ENCODE data around the gene MRPL27.

MRPL27 gene

GRCh38 chr17:50358177-50358576 lies 14.8 kb downstream of the MRPL27 start:
- H3K4me3 ChIP-seq (ENCODE audit: low read depth in 1 of 2, low read length in 2 of 2): no peak overlapping the region
- no peaks in the 10 kb centered on the region for H3K27me3 ChIP-seq (ENCODE audit: low read depth, low read length)
- peaks cover 0 to 10% of the 10 kb centered on the region in 2 donors for H3K4me1 ChIP-seq (ENCODE audit: control insufficient read depth in 1 of 2, insufficient read depth in 2 of 2, low read length in 2 of 2)
- H3K27ac ChIP-seq (ENCODE audit: low read length): no peak overlapping the region
- peaks cover 12 to 74% of the 10 kb centered on the region in 2 donors for H3K36me3 ChIP-seq (ENCODE audit: control insufficient read depth in 1 of 2, insufficient read depth in 2 of 2, low read length in 2 of 2)
- H3K9me3 ChIP-seq (ENCODE audit: control insufficient read depth in 1 of 2, low read length in 2 of 2): no peaks in the 10 kb centered on the region

- Histone ChIP-seq H3K36me3 (ENCODE audit: control insufficient read depth in 1 of 2, insufficient read depth in 2 of 2, low read length in 2 of 2) (peaks cover 12 to 74% of the 10 kb centered on the region in 2 donors), H3K27me3 (ENCODE audit: low read depth, low read length) (no peaks in the 10 kb centered on the region), H3K4me1 (ENCODE audit: control insufficient read depth in 1 of 2, insufficient read depth in 2 of 2, low read length in 2 of 2) (peaks cover 0 to 15% of the 10 kb centered on the region in 2 donors), H3K27ac (ENCODE audit: low read length) (no peak overlapping the region), H3K4me3 (ENCODE audit: low read depth in 1 of 2, low read length in 2 of 2) (no peak overlapping the region), H3K9me3 (ENCODE audit: control insufficient read depth in 1 of 2, low read length in 2 of 2) (no peaks in the 10 kb centered on the region)
These were observed 16.0 kb downstream of the MRPL27 start for GRCh38 chr17:50356892-50357510.

GRCh38 chr17:50356418-50356817 lies 16.6 kb downstream of the MRPL27 start:
- H3K4me3 ChIP-seq (ENCODE audit: low read depth in 1 of 2, low read length in 2 of 2): no peak overlapping the region
- H3K36me3 ChIP-seq (ENCODE audit: control insufficient read depth in 1 of 2, insufficient read depth in 2 of 2, low read length in 2 of 2): peaks cover 12 to 74% of the 10 kb centered on the region in 2 donors
- H3K4me1 ChIP-seq (ENCODE audit: control insufficient read depth in 1 of 2, insufficient read depth in 2 of 2, low read length in 2 of 2): peaks cover 0 to 19% of the 10 kb centered on the region in 2 donors
- no peaks in the 10 kb centered on the region for H3K9me3 ChIP-seq (ENCODE audit: control insufficient read depth in 1 of 2, low read length in 2 of 2)
- H3K27me3 ChIP-seq (ENCODE audit: low read depth, low read length): no peaks in the 10 kb centered on the region
- no peak overlapping the region for H3K27ac ChIP-seq (ENCODE audit: low read length)

- Histone ChIP-seq H3K36me3 (ENCODE audit: control insufficient read depth in 1 of 2, insufficient read depth in 2 of 2, low read length in 2 of 2) (peaks cover 12 to 69% of the 10 kb centered on the region in 2 donors), H3K27ac (ENCODE audit: low read length) (no peak overlapping the region), H3K9me3 (ENCODE audit: control insufficient read depth in 1 of 2, low read length in 2 of 2) (no peaks in the 10 kb centered on the region), H3K4me3 (ENCODE audit: low read depth in 1 of 2, low read length in 2 of 2) (no peak overlapping the region), H3K27me3 (ENCODE audit: low read depth, low read length) (no peaks in the 10 kb centered on the region), H3K4me1 (ENCODE audit: control insufficient read depth in 1 of 2, insufficient read depth in 2 of 2, low read length in 2 of 2) (peaks cover 0 to 19% of the 10 kb centered on the region in 2 donors)
These were observed 17.2 kb downstream of the MRPL27 start for GRCh38 chr17:50355701-50356341.

GRCh38 chr17:50355336-50355700 lies 17.7 kb downstream of the MRPL27 start:
- Histone ChIP-seq H3K27me3 (ENCODE audit: low read depth, low read length) (no peaks in the 10 kb centered on the region), H3K36me3 (ENCODE audit: control insufficient read depth in 1 of 2, insufficient read depth in 2 of 2, low read length in 2 of 2) (peaks cover 12 to 66% of the 10 kb centered on the region in 2 donors), H3K9me3 (ENCODE audit: control insufficient read depth in 1 of 2, low read length in 2 of 2) (no peaks in the 10 kb centered on the region), H3K4me1 (ENCODE audit: control insufficient read depth in 1 of 2, insufficient read depth in 2 of 2, low read length in 2 of 2) (peaks cover 0 to 19% of the 10 kb centered on the region in 2 donors), H3K27ac (ENCODE audit: low read length) (no peak overlapping the region), H3K4me3 (ENCODE audit: low read depth in 1 of 2, low read length in 2 of 2) (no peak overlapping the region)

- H3K4me3 ChIP-seq (ENCODE audit: low read depth in 1 of 2, low read length in 2 of 2): no peak overlapping the region
- H3K4me1 ChIP-seq (ENCODE audit: control insufficient read depth in 1 of 2, insufficient read depth in 2 of 2, low read length in 2 of 2): peaks cover 0 to 19% of the 10 kb centered on the region in 2 donors
- H3K9me3 ChIP-seq (ENCODE audit: control insufficient read depth in 1 of 2, low read length in 2 of 2): no peaks in the 10 kb centered on the region
- no peaks in the 10 kb centered on the region for H3K27me3 ChIP-seq (ENCODE audit: low read depth, low read length)
- H3K36me3 ChIP-seq (ENCODE audit: control insufficient read depth in 1 of 2, insufficient read depth in 2 of 2, low read length in 2 of 2): peaks cover 12 to 61% of the 10 kb centered on the region in 2 donors
- no peak overlapping the region for H3K27ac ChIP-seq (ENCODE audit: low read length)
These were observed 18.2 kb downstream of the MRPL27 start for GRCh38 chr17:50354776-50355175.

- peaks cover 0 to 16% of the 10 kb centered on the region in 2 donors for H3K4me1 ChIP-seq (ENCODE audit: control insufficient read depth in 1 of 2, insufficient read depth in 2 of 2, low read length in 2 of 2)
- H3K9me3 ChIP-seq (ENCODE audit: control insufficient read depth in 1 of 2, low read length in 2 of 2): no peaks in the 10 kb centered on the region
- no peak overlapping the region for H3K4me3 ChIP-seq (ENCODE audit: low read depth in 1 of 2, low read length in 2 of 2)
- no peak overlapping the region for H3K27ac ChIP-seq (ENCODE audit: low read length)
- peaks cover 12 to 55% of the 10 kb centered on the region in 2 donors for H3K36me3 ChIP-seq (ENCODE audit: control insufficient read depth in 1 of 2, insufficient read depth in 2 of 2, low read length in 2 of 2)
- H3K27me3 ChIP-seq (ENCODE audit: low read depth, low read length): no peaks in the 10 kb centered on the region
These were observed 18.8 kb downstream of the MRPL27 start for GRCh38 chr17:50354198-50354597.

- H3K4me1 ChIP-seq (ENCODE audit: control insufficient read depth in 1 of 2, insufficient read depth in 2 of 2, low read length in 2 of 2): peaks cover 4 to 14% of the 10 kb centered on the region in 2 donors
- H3K36me3 ChIP-seq (ENCODE audit: control insufficient read depth in 1 of 2, insufficient read depth in 2 of 2, low read length in 2 of 2): peaks cover 8 to 50% of the 10 kb centered on the region in 2 donors
- H3K4me3 ChIP-seq (ENCODE audit: low read depth in 1 of 2, low read length in 2 of 2): no peak overlapping the region
- no peak overlapping the region for H3K27ac ChIP-seq (ENCODE audit: low read length)
- no peaks in the 10 kb centered on the region for H3K27me3 ChIP-seq (ENCODE audit: low read depth, low read length)
- H3K9me3 ChIP-seq (ENCODE audit: control insufficient read depth in 1 of 2, low read length in 2 of 2): no peaks in the 10 kb centered on the region
These were observed 19.3 kb downstream of the MRPL27 start for GRCh38 chr17:50353600-50354195.

- peaks cover 3 to 43% of the 10 kb centered on the region in 2 donors for H3K36me3 ChIP-seq (ENCODE audit: control insufficient read depth in 1 of 2, insufficient read depth in 2 of 2, low read length in 2 of 2)
- H3K27ac ChIP-seq (ENCODE audit: low read length): no peak overlapping the region
- H3K4me1 ChIP-seq (ENCODE audit: control insufficient read depth in 1 of 2, insufficient read depth in 2 of 2, low read length in 2 of 2): peaks cover 6 to 21% of the 10 kb centered on the region in 2 donors
- H3K4me3 ChIP-seq (ENCODE audit: low read depth in 1 of 2, low read length in 2 of 2): no peak overlapping the region
- no peaks in the 10 kb centered on the region for H3K9me3 ChIP-seq (ENCODE audit: control insufficient read depth in 1 of 2, low read length in 2 of 2)
- no peaks in the 10 kb centered on the region for H3K27me3 ChIP-seq (ENCODE audit: low read depth, low read length)
These were observed 20.0 kb downstream of the MRPL27 start for GRCh38 chr17:50352693-50353599.

GRCh38 chr17:50352072-50352692 lies 20.8 kb downstream of the MRPL27 start:
- H3K27me3 ChIP-seq (ENCODE audit: low read depth, low read length): no peaks in the 10 kb centered on the region
- H3K27ac ChIP-seq (ENCODE audit: low read length): no peak overlapping the region
- no peaks in the 10 kb centered on the region for H3K9me3 ChIP-seq (ENCODE audit: control insufficient read depth in 1 of 2, low read length in 2 of 2)
- H3K36me3 ChIP-seq (ENCODE audit: control insufficient read depth in 1 of 2, insufficient read depth in 2 of 2, low read length in 2 of 2): peaks cover 1 to 35% of the 10 kb centered on the region in 2 donors
- H3K4me1 ChIP-seq (ENCODE audit: control insufficient read depth in 1 of 2, insufficient read depth in 2 of 2, low read length in 2 of 2): peaks cover 10 to 29% of the 10 kb centered on the region in 2 donors
- no peak overlapping the region for H3K4me3 ChIP-seq (ENCODE audit: low read depth in 1 of 2, low read length in 2 of 2)
